HG03159 (cell line): ENCODE measurements around the gene SLC26A2.
"Not testable (repeated sequence)": the region's sequence is repeated elsewhere in the genome, so short reads cannot be mapped to it uniquely, and the experiment has no call there.

Source experiments
- ATAC-seq: cut with Tn5 transposase; IDR thresholded peaks from one replicate; pipeline ENCODE4 v1.9.1; 2021; ENCODE audit warnings: mild to moderate bottlenecking, moderate library complexity; ENCODE audit not compliant: unreplicated experiment

SLC26A2 gene

DNA sequence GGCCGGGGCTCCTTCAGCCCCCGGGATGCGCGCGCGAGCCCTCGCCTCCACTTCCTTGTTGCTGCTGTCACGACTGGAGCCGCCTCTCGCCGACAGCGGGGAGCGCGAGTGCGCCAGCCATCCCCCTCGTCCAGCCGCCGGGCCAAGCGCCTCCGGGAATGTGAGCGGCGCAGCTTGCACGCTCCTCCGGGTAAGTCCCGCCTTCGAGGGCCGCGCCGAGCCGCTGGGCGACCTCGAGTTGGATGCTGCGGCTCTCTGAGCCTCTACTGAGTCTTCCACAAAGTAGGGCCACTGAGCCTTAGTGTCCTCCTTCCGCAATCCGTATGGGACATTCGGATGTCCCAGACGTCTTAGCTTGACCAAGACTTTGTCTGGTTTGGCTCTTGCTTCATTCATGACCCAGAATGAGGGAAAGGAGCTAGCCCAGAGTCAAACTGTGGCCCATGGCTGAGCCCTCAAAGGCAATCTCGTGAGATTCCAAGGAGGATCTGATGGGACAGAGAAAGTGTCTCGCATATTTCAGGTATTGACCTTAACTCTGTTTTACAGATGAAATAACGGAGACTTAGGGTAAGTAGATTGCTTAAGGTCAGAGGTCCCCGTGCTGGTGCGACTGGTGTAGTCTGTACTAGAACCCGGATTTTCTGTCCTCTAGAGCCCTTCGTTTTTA, 40.6 kb downstream of the SLC26A2 start:
- ATAC-seq: peak; percentile 20

DNA sequence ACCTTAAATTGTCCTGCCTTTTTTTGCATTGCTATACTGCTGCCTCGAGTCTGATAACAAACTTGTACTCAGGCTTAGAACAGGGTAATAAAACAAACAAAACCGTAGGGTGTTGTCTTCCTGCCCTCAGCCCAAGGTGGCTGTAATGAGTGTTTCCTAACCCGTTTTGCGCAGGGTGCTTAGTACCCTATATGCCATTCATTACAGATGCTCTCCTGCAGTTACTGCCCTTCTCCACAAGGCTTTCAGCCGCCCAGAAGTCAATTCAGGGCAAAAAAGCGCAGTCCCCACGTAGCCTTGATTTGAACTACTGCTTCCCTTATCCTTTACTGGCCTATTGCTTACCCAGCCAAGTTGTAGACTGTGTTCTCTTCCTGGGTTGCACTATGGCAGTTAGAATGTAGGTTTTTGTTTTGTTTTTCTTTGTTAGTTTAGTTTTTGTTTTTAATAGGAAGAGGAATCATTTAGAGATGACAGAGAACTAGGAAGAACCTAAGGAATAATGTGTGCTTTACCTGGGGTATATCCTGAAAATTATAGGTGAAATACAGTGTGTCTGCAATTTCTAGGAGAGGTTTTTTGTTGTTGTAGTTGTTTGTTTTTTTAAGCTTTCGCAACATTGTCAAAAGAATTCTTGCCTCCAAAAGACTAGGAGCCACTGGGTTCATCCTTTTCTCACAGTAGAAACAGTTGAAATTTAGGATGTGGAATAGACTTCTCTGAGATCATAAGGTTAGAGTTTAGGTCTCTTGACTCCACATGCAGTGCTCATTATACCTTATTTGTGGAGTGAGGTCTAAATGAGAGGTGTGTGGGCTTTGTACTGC, 41.3 kb downstream of the SLC26A2 start:
- peak; percentile 55 for ATAC-seq

DNA sequence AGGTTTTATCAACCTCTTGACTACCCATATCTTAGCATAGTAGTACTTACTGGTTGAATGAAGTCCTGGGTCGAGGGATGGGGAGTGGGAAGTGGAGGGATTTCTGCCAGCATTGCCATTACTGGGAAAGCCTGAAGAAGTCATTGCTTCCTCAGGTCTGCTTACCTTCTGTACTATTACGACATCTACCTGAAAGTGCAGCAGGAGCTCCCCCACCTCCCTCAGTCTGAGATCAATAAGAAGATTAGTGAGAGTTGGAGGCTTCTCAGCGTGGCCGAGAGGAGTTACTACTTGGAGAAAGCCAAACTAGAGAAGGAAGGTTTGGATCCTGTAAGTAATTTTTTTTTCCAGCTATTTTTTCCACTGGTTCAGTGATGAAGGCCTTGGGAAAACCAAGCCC, 45.8 kb downstream of the SLC26A2 start:
- no peak for ATAC-seq

DNA sequence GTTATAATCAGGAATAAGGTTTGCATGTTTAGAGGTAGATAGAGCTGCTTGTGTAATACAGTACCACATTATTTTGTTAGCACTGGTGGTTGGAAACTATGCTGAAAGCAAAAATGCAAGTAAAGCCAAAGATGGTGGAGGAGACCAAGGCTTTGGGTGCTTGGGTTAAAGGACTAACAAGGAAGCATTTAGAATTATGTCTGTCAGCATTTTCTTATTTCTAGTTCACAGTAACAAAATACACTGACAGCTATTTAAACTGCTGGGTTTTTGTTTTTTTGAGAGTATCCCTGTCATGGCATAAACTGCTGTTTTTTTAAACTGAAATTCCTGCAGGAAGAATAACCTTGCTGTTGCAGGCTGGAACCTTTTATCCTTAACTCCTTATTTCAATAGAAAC, 46.5 kb downstream of the SLC26A2 start:
- no peak for ATAC-seq

DNA sequence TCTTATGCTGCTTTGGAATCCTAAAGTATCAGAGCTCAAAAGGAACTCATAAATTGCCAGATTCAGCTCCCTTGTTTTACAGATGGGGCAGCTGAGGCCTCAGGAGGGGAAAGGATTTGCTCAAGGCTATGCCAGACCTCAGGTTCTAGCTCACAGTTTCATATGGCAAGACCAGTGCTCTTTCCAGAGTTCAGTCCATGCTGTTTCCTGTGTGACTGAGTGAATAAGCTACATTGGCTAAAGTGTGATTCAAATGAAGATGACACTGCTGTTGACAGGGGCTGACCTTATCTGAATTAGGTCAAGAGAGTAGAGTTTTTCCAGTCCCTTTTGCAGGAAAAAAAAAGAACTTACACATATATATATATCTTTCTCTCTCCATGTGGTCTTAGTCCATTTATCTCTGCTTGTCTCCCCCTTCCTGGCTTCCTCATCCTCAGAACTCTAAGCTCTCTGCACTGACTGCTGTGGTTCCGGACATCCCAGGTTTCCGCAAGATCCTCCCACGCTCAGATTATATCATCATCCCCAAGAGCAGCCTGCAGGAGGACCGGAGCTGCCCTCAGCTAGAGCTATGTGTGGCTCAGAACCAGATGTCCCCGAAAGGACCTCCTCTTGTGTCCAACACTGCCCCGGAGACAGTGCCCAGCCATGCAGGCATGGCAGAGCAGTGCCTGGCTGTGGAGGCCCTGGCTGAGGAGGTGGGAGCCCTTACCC, 49.3 kb downstream of the SLC26A2 start:
- ATAC-seq: no peak

DNA sequence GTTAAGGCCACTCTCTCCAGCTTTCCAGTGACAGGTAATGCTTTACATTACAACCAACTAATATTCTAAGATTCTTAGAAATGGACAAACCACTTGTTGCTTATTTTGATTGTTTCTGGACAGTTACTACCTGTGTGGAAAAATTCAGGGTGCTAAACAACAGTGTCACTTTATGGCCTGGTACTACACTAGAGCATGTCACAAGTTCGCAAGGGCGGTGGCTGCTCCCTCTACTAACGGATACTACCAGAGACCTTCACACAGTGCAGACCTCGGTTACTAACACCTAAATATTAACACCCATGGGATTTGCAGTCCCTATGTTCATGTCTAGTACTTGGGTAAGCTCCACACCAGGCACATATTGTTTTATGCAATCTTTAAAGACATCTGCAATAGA, 53.4 kb downstream of the SLC26A2 start:
- ATAC-seq: no peak

DNA sequence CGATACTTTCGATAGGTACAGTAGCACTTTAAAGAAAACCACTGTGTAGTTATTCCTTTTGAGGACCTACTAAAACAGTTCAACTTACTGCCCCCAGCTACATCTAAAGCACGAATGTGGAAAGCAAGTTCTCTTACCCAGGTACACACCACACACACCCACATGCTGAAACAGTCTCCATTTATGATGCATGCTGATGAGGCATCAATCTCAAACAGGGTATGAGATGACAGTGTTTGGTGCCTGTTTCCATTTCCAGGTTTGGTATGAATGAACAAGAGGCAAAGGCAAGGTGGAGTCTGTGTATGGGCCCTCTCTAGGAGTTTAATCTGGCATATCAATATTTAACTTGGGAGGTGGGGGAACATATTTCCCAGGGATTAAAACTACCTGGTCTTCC, 53.9 kb downstream of the SLC26A2 start:
- no peak for ATAC-seq

DNA sequence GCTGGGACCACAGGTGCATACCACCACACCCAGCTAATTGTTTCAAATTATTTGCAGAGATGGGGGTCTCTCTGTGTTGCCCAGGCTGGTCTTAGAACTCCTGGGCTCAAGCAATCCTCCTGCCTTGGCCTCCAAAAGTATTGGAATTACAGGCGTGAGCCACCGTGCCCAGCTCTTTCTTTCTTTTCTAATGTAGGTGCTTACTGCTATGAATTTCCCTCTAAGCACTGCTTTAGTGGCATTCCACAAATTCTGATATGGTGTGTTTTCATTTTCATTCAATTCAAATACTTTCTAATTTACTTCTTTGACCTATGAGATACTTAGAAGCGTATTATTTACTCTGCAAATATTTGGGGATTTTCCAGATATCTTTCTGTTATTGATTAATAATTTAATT, 54.9 kb downstream of the SLC26A2 start:
- no peak for ATAC-seq

DNA sequence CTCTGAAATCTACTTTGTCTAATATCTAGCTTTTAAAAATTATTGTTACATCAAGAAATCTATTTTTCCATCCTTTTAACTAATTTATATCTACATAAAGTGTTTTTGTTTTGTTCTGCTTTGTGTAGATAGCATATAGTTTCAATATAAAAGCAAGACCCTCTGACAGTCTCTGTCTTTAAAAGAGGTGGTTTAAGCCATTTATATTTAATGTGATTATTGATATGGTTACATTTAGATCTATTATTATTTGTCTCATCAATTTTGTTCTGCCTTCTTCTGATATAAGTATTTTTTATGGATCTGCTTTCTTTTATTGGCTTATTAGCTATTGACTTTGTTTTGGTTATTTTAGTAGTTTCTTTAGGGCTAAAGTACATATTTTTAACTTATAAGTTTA, 56.0 kb downstream of the SLC26A2 start:
- no peak for ATAC-seq

DNA sequence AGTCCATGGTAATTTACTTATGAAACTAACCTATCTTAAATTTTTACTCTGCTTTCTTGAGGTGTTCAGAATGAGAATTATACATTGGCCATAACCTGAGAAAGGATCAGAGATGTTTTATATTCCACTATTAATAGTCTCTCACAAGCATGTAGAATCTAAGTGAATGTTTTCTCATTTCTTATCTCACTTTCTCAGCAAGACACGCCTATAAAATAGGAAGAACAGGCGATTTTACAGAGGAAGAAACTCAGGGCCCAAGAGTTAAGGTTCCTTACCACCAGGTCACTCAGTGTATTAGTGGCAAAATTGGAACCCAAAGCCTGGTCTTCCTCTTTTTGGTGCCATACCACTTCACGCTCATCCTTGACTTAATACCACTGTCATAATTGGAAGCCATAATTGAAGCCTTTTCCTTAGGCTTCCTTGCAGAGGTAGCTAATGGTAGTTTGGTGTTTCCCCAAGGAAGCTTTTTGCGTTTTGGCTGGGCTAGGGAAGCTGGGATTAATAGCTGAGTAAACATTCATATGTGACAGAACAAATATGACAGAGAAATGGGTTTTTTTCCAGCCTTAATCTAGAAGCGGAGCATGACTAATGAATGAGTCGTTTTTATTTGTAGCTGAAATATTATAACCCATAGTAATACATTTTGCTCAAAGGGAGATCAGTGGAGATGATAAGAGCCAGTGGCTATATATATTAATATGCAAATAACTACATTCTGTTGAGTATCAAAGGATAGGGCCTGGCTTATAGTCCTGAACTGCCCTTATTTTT, 56.9 kb downstream of the SLC26A2 start:
- ATAC-seq: no peak

DNA sequence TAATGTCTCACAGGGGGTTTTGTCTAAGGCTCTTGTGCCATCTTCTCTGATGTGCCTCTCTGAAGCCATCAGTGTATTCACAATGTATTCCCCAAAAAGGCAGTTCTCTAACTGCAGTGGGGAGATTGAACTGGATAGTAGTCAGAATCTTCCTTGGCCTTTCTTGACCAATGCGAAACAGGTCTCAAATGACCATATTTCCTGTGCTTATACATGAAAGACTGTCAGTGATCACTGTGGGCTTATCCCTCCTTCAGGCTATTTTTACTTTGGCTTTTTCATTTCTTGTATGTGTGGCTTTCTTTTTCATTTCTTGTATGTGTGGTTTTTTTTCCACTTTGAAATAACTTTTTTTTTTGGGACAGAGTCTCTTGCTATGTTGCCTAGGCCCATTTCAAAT, 59.7 kb downstream of the SLC26A2 start:
- no peak for ATAC-seq

DNA sequence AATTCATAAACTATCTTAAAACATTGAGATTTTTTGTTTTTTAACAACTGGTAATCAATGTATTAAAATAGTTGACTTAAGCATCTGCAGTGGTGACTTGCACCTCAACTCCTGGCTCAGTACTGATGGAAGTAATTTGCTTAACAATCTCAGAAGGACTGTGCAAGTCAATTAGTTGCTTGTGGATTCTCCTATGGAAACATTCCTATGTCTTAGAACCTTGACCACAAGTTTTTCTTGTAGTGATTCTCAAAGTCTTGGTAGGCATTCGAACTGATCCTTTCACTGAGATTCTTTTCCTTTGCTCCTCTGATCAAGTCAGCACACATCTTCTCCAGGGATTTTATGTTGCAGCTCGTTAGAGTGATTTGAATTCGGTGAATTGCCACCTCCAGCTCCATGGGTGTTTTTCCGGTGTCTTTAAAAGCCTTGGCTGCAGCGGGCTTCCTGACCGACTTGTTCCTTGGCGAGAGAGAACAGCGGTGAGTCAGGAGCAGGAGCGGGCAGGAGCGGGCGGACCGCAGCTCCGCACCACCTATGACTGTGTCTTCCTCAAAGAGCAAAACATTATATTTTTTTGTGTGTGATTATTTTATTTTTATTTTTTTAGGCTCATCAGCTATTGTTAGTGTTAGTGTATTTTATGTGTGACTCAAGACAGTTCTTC, 61.1 kb downstream of the SLC26A2 start:
- ATAC-seq: no peak

DNA sequence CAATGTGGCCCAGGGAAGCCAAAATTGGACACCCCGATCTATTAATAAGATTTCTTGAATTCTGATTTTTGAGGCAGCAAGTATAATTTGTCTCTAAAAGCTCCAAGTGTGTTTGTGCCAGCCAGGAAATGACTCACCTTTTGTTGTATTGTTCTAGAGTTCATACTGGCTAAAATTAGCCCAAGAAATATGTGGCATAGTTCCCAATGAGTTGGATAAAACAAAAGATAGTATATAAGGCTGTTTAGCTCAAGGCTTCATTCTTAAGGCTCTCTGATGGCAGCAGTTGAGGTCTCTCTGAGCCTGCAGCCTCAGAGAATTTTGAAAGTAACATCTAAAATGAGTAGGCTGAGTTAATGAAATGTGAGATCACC, 61.6 kb downstream of the SLC26A2 start:
- ATAC-seq: no peak

DNA sequence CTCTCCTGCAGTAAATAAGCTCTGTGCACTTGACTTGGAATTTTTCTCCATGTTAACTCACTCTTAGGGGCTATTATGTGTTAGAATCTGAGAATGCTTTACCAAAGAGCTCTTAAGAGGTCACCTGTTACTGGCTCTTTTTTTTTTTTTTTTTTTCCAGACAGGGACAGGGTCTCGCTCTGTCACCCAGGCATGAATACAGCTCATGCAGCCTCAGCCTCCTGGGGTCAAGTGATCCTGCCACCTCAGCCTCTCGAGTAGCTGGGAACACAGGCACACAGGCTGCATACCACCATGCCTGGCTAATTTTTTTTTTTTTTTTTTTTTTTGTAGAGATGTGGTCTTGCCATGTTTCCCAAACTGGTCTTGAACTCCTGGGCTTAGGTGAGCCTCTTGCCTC, 62.1 kb downstream of the SLC26A2 start:
- no peak for ATAC-seq

DNA sequence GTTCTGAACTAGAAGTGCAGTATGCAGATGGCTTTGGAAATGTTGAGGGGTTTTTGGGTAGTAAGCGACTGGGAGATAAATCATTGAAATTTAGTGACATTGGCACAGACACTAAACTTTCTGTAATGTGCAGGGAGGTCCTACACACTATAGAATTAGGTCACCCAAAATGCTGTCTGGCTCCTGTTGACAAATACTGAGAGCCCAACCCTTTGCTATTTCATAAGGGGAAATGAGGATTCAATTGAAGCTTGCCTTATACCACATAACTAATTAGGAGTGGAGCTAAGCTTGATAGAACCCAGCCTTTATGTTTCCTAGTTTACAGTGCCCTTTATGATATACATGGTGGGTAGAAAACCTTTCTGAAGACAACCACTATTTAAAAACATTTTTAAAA, 62.6 kb downstream of the SLC26A2 start:
- ATAC-seq: no peak

DNA sequence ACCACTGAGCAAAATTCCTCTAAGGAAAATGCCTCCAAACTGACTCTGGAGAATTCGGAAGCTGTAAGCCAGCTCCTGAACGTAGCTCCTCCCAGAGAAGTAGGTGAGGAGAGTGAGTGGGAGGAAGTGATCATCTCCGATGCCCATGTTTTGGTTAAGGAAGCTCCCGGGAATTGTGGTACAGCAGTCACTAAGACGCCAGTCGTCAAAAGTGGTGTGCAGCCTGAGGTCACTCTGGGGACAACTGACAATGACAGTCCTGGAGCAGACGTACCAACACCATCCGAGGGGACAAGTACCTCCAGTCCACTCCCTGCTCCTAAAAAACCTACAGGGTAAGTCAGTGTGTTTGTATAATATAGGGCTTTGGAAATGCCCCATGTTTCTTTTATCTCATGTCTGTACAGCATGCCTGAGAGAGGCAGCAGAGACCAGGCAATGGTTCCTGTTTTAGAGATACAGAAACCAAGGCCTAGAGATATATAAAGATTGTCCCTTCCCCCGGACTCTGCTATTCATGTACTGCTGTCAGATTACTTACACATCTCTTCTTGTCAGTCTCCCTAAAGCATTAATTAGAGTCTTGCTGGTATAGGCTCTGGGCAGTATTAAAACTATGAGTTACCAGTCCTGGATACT, 63.9 kb downstream of the SLC26A2 start:
- ATAC-seq: no peak

DNA sequence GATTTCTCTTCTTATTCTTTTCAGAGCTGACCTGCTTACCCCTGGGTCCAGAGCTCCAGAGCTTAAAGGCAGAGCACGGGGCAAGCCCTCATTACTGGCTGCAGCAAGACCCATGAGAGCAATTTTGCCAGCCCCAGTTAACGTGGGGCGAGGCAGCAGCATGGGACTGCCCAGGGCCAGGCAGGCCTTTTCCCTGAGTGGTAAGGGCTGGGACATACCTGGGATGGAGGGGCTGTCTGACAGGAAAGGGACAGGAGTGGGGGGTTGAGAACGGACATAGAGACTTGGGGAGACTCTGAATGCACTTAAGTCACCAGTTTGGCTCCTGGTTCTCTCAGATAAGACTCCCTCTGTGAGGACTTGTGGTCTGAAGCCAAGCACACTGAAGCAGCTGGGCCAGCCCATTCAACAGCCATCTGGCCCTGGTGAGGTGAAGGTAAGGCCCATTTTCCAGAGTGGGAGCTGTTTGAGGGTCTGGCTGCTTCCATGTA, 66.2 kb downstream of the SLC26A2 start:
- no peak for ATAC-seq

DNA sequence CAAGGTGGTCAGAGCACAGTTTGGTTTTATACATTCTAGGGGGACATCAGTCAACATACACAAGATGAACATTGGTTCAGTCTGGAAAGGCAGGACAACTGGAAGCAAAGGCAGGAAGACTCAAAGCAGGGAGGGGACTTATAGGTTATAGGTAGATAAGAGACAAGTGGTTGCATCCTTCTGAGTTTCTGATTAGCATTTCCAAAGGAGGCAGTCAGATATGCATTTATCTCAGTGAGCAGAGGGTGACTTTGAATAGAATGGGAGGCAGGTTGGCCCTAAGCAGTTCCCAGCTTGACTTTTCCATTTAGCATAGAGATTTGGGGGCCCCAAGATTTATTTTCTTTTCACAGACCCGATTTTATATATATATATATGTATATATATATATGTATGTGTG, 67.5 kb downstream of the SLC26A2 start:
- ATAC-seq: not testable (repeated sequence)

DNA sequence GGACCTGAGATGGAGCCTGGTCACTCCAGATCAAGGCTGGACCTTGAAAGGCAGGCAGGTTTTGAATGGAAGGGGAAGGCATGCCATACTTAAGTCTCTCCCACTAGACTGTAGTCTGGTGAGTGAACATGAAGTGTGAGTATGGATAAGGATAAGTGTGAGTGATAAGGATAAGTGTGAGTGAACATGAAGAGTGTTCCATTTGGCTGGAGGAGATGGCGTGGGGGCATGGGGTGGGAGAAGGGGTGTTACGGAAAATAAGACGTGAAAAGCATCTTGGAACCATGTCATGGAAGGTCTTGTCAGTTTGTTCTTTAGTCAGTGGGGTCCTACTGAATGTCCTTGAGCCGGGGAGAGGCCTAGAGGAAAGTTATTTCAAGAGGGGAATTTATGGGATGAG, 72.8 kb downstream of the SLC26A2 start:
- no peak for ATAC-seq

DNA sequence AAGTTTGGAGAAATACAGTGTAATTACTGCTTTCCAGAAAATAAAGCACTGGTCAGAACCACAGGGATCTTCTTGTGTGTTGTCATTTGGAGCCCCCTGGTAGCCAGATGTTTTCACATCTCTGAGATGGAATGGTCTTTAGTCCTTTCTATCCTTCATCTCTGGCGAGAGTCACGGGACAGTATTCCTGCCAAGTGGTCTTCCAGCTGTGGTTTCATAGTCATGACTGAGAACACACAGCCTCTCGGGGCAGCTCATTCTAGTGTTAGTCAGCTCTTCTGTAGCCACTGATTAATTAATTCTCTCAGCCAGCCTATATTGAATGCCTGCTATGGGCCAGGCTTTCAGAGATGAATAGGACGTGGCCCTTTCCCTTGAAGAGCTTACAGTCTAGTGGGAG, 74.1 kb downstream of the SLC26A2 start:
- no peak for ATAC-seq
